Activated T-helper 1 cell treated with anti-CD3 and anti-CD28 coated beads, Interleukin-2, amount 50 U/mL, for 16 hours (primary cell): ENCODE measurements around the gene DNM3.
"Not testable (repeated sequence)": the region's sequence is repeated elsewhere in the genome, so short reads cannot be mapped to it uniquely, and the experiment has no call there.

Source experiments
- DNase-seq, 2 donors: peaks; one replicate each; pipeline ENCODE4 v3.0.0-alpha.2; 2020; ENCODE audit warnings: low read depth in 1 of 2, low spot score in 1 of 2

DNM3 gene

GRCh38 chr1:172269644-172270043, 428.3 kb downstream of the DNM3 start:
- no peak for DNase-seq

- DNase-seq: no peak
Observed at GRCh38 chr1:172270605-172271004, 429.3 kb downstream of the DNM3 start.

GRCh38 chr1:172272087-172272486, 430.8 kb downstream of the DNM3 start:
- no peak for DNase-seq

- DNase-seq: no peak
Observed at GRCh38 chr1:172273647-172274396, 432.5 kb downstream of the DNM3 start.

GRCh38 chr1:172275478-172275877, 434.2 kb downstream of the DNM3 start:
- DNase-seq: no peak

- no peak for DNase-seq
Observed at GRCh38 chr1:172276120-172276818, 435.0 kb downstream of the DNM3 start.

- DNase-seq: no peak
Observed at GRCh38 chr1:172277275-172277674, 436.0 kb downstream of the DNM3 start.

- DNase-seq: no peak
Observed at GRCh38 chr1:172277989-172278388, 436.7 kb downstream of the DNM3 start.

- no peak for DNase-seq
Observed at GRCh38 chr1:172278478-172278877, 437.2 kb downstream of the DNM3 start.

GRCh38 chr1:172279939-172280636, 438.8 kb downstream of the DNM3 start:
- no peak for DNase-seq

- no peak for DNase-seq
Observed at GRCh38 chr1:172283766-172284165, 442.5 kb downstream of the DNM3 start.

- DNase-seq: no peak
Observed at GRCh38 chr1:172286629-172287076, 445.4 kb downstream of the DNM3 start.

GRCh38 chr1:172287208-172287607, 445.9 kb downstream of the DNM3 start:
- DNase-seq: no peak

GRCh38 chr1:172288581-172288980, 447.3 kb downstream of the DNM3 start:
- DNase-seq: no peak

- DNase-seq: no peak
Observed at GRCh38 chr1:172289448-172289847, 448.1 kb downstream of the DNM3 start.

GRCh38 chr1:172292840-172293239, 451.5 kb downstream of the DNM3 start:
- DNase-seq: no peak

GRCh38 chr1:172293429-172293828, 452.1 kb downstream of the DNM3 start:
- no peak for DNase-seq

GRCh38 chr1:172298141-172298540, 456.8 kb downstream of the DNM3 start:
- no peak for DNase-seq

GRCh38 chr1:172298911-172299310, 457.6 kb downstream of the DNM3 start:
- no peak for DNase-seq

- no peak for DNase-seq
Observed at GRCh38 chr1:172299515-172299914, 458.2 kb downstream of the DNM3 start.

- DNase-seq: not testable (repeated sequence)
Observed at GRCh38 chr1:172307508-172307907, 466.2 kb downstream of the DNM3 start.

- no peak for DNase-seq
Observed at GRCh38 chr1:172308142-172308541, 466.8 kb downstream of the DNM3 start.
